ENCODE results near the gene SAMM50.

The SAMM50 gene

DNA sequence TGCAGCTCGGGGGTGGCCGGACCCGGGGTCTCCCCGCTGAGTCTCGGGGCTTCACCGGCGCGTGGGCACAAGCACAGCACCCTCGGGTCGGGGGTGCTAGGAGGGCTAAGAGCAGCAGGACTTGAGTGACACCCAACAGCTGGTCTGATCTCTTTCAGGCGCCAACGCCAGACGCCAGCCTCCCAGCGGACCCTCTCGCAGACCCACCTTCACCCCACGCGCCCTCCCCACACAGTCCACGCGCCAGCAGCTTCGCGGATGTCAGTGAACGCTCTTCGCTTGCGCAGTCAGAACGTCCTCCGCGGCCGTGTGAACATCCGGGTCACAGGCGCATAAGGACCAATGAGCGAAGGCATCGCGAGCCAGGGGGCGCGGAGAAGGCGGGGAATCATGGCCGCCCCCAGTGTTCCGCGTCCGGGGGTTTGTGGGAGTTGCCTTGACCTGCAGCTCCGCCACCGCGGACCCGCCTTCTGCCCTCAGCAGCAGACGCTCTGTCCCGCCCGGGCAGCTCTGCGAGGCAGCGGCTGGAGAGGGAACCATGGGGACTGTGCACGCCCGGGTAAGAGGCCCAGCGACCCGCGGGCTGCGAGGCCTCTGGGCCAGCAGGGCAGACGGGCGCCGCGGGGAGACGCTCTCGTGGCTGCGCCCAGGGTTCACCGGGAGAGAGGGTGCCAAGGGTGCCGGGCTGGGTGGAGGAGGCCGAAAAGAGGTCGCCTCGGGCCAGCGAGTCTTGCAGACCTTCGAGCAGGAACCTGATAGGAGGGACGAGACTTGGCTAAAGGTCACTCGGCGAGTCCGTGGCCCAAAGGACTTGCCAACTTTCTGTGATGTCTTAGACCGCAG, at the start of gene SAMM50:
Gene SAMM50 (plus strand): TSS at position 403 of the 843 bp plus-strand sequence. CDS start 136 bp downstream, at position 539.
- H3K9me3 Mint-ChIP-seq = no peaks in the 10 kb centered on the region
- ATAC-seq (peak; percentile 97), DNase-seq (peak; percentile 92)
- peaks cover 2% of the 10 kb centered on the region for H3K36me3 Mint-ChIP-seq (ENCODE audit: low read depth)
- H3K27ac Mint-ChIP-seq = peak within 1 kb of the TSS; percentile 82
- no peaks in the 10 kb centered on the region for H3K27me3 Mint-ChIP-seq
- H3K4me1 Mint-ChIP-seq = peaks cover 33% of the 10 kb centered on the region
- peak within 1 kb of the TSS; percentile 94 for H3K4me3 Mint-ChIP-seq

DNA sequence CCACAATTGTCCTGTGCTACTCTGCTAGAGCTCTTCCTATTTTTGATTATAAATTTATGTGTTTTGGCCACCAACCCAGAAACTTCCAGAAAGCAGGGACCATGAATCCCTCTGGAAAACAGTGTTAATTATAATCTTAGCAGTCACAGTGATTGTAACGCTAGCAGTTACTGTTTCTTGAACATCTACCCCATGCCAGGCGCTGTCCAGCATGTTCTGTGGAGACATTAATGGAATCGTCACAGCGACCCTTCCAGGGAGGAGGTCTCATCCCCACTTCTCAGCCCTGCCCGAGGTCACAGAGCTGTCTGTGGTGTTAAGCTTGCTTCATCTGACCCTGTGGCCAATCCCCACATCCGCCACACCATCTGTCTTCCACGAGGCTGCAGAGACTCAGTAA, 49.6 kb upstream of the SAMM50 start:
- H3K27me3 Mint-ChIP-seq = peaks cover 25% of the 10 kb centered on the region
- H3K27ac Mint-ChIP-seq = no peak overlapping the region
- no peaks in the 10 kb centered on the region for H3K4me1 Mint-ChIP-seq

DNA sequence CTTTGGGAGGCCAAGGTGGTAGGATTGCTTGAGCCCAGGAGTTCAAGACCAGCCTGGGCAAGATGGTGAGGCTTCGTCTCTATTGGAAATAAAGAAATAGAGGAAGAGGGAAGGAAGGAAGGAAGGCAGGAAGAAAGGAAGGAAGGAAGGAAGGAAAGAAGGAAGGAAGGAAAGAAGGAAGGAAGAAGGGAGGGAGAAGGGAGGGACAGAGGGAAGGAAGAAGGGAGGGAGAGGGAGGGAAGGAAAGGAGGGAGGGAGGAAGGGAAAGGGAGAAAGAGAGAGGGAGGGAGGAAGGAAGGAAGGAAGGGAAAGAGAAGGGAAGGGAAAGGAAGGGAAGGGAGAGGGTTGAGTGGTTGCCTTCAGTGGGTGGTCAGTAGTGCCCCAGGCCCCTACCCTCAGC, 45.5 kb upstream of the SAMM50 start:
- DNase-seq (no peak), ATAC-seq (no peak)
- H3K9me3 Mint-ChIP-seq = no peaks in the 10 kb centered on the region
- no peak overlapping the region for H3K4me3 Mint-ChIP-seq
- no peaks in the 10 kb centered on the region for H3K4me1 Mint-ChIP-seq
- peaks cover 19% of the 10 kb centered on the region for H3K27me3 Mint-ChIP-seq
- H3K36me3 Mint-ChIP-seq (ENCODE audit: low read depth) = no peaks in the 10 kb centered on the region
- no peak overlapping the region for H3K27ac Mint-ChIP-seq

More for the DNA sequence above, 49.6 kb upstream of the SAMM50 start:
- H3K36me3 Mint-ChIP-seq (ENCODE audit: low read depth) = no peaks in the 10 kb centered on the region
- DNase-seq = no peak
- no peak overlapping the region for H3K4me3 Mint-ChIP-seq
- ATAC-seq = no peak
- no peaks in the 10 kb centered on the region for H3K9me3 Mint-ChIP-seq

DNA sequence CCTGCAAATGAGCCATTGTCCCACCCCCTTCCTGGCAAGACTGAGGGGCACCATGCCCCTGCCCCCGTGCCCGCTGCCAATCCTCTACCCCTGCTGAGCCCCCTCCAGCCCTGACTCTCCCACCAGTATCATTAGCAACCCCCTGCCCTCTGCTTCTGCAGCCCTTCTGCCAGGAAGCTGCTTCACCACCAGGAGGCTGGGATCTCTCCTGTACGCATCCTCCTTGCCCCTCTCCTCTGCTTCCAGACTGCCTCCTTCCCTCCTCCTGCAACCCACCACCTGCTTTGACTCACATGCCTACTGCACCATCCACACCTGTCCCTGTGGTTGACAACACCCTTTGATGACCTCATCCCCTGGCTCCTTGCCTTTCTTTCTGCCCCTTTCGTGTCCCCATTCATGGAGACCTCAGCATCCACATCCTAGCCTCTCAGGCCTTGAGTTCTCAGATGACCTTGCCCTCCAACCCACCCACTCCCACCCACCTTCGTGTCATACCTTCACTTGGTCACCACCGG, 45.0 kb upstream of the SAMM50 start:
- no peak overlapping the region for H3K4me3 Mint-ChIP-seq
- H3K27me3 Mint-ChIP-seq = peaks cover 19% of the 10 kb centered on the region
- no peak overlapping the region for H3K27ac Mint-ChIP-seq
- no peaks in the 10 kb centered on the region for H3K9me3 Mint-ChIP-seq
- ATAC-seq (no peak), DNase-seq (no peak)
- no peaks in the 10 kb centered on the region for H3K4me1 Mint-ChIP-seq
- H3K36me3 Mint-ChIP-seq (ENCODE audit: low read depth) = no peaks in the 10 kb centered on the region

DNA sequence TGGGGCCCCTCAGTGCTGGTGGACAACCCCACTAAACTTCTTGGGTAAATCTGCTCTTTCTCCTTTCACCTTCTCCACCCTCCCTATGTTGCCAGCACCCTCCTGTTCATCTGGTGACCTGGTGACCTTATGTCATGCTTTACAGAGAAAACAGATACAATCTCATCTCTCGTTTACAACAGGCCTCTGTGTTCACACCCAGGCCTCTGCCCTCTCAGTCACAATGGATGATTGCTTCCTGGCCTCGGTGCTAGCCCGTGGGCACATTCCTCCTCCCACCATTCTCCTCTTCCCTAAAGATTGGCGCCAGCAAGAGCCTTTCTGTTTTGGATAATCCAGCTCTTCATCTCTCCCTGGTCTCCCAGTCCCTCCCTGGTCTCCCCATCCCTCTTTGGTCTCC, 43.9 kb upstream of the SAMM50 start:
- Mint-ChIP-seq H3K27ac (no peak overlapping the region), H3K36me3 (ENCODE audit: low read depth) (no peaks in the 10 kb centered on the region), H3K9me3 (no peaks in the 10 kb centered on the region), H3K4me1 (no peaks in the 10 kb centered on the region), H3K27me3 (peaks cover 17% of the 10 kb centered on the region), H3K4me3 (no peak overlapping the region)
- ATAC-seq (no peak), DNase-seq (no peak)

DNA sequence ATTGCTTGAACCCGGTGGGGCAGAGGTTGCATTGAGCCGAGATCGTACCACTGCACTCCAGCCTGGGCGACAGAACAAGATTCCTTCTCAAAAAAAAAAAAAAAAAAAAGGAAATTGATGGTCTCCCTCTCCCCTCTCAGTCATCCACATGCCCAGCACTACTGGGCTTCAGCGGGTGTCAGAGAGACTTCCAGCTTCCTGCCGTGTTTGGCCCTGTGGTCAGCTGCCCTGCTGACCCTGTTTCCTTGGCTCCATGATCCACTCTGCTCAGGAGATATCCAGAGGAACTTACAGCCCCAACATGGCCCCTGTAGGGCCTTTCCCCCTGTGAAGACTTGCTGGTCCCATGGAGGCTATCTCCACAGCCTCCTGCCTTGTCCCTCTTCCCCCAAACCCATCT, 37.7 kb upstream of the SAMM50 start:
- H3K36me3 Mint-ChIP-seq (ENCODE audit: low read depth) = no peaks in the 10 kb centered on the region
- no peak overlapping the region for H3K4me3 Mint-ChIP-seq
- no peaks in the 10 kb centered on the region for H3K4me1 Mint-ChIP-seq
- ATAC-seq (no peak), DNase-seq (no peak)
- no peaks in the 10 kb centered on the region for H3K9me3 Mint-ChIP-seq
- H3K27ac Mint-ChIP-seq = no peak overlapping the region
- peaks cover 17% of the 10 kb centered on the region for H3K27me3 Mint-ChIP-seq

DNA sequence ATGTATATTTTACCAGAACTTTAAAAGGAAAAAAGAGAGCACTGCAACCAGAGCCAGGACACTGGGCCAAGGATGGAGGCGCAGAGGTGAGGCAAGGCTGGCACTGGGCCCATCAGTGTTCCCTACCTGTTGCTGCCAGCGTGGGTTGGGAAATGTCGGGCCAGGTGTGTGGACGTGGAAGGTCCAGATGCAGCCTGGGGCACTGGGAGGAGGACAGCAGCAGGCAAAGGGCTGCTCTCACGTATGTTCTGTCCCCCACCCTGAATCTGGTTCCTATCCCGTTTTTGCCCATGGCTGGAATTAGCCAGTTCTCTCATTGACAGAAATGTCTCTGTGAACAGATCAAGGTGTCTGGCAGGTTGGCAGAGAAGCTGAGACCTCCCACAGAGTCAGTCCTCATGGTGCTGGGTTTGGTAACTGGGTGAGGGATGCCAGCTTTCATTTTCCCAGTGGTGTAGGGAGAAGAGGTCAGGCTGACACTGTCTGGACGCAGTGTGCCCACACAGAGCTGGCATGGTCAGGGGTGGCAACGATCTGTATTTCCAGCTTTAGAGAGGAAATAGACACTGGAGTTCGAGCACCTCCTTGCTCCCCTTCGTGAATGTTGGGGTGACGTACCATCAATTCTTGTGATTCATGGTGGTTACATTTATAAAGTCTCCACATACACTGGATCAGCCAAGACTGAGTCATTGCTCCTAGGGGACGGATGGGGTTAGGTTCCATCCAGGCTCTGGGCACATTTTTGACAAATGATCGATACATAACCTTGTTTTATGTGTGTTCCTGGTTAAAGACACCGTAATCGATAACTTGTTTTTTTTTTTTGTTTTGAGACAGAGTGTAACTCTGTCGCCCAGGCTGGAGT, 35.9 kb upstream of the SAMM50 start:
- ATAC-seq = no peak
- H3K9me3 Mint-ChIP-seq = no peaks in the 10 kb centered on the region
- H3K27ac Mint-ChIP-seq = no peak overlapping the region
- peaks cover 3% of the 10 kb centered on the region for H3K4me1 Mint-ChIP-seq
- no peaks in the 10 kb centered on the region for H3K36me3 Mint-ChIP-seq (ENCODE audit: low read depth)
- H3K4me3 Mint-ChIP-seq = no peak overlapping the region
- peaks cover 19% of the 10 kb centered on the region for H3K27me3 Mint-ChIP-seq
- DNase-seq = no peak

DNA sequence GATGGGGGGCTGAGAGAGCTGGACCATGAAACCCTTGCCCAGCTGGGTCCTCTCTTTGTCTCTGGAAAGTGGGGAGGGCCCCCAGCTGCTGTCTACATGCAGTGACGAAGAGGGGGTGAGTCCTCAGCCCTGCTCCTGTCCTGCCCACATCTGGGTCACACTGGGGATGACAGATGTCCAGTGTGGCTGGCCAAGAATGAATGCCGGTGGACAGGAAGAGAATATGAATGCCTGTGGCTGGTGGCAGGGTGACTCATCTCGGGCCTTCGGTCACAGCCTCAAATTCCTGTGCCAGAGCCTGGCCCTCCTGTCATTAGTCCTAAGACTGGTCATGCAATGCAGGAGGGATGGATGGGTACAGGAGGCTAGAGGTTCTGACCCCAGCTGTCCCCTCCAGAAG, 33.9 kb upstream of the SAMM50 start:
- peaks cover 25% of the 10 kb centered on the region for H3K27me3 Mint-ChIP-seq
- no peak overlapping the region for H3K27ac Mint-ChIP-seq
- H3K9me3 Mint-ChIP-seq = no peaks in the 10 kb centered on the region
- peaks cover 6% of the 10 kb centered on the region for H3K4me1 Mint-ChIP-seq
- H3K4me3 Mint-ChIP-seq = no peak overlapping the region
- H3K36me3 Mint-ChIP-seq (ENCODE audit: low read depth) = no peaks in the 10 kb centered on the region
- DNase-seq (no peak), ATAC-seq (no peak)

DNA sequence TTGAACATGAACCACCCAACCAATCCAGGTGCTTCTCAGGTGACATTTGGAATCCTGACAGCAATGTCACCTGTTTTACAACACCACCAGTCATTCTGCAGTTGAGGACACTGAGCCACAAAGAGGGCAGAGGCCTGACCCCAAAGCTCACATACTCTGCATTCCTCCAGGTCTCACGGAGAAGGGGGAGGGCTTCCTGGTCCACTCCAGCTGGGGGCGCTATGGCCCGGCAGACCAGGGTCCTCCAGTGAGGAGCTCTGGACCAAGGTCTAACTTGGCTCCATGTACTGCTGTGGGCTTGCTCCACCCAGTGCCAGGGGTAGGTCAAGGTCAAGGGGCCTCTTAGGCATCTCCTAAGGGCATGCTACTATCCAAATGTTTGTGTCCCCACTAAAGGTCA, 33.1 kb upstream of the SAMM50 start:
- DNase-seq (no peak), ATAC-seq (no peak)
- Mint-ChIP-seq H3K4me1 (peaks cover 6% of the 10 kb centered on the region), H3K9me3 (no peaks in the 10 kb centered on the region), H3K4me3 (no peak overlapping the region), H3K27ac (no peak overlapping the region), H3K36me3 (ENCODE audit: low read depth) (no peaks in the 10 kb centered on the region), H3K27me3 (peaks cover 21% of the 10 kb centered on the region)

DNA sequence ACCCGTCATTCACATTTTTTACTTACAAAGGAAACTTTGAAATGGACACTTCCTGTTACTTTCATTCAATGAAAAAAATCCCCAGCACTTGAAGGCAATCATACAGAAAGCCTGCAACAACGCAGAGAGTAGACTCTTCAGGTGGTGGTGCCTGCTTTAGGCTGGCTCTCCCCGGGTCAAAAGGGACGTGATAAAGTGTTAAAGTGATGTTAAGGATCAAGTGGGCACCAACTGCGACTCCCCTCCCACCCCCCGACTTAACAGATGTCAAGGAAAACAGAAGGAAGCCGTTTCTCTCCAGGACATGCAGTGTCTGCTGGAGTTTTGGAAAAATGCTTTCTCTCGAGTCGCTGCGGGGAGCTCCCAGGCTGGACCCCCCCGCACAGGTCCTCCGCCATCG, 32.1 kb upstream of the SAMM50 start:
- Mint-ChIP-seq H3K27ac (no peak overlapping the region), H3K9me3 (no peaks in the 10 kb centered on the region), H3K36me3 (ENCODE audit: low read depth) (no peaks in the 10 kb centered on the region), H3K4me3 (peak overlapping the region; percentile 74), H3K4me1 (peaks cover 6% of the 10 kb centered on the region), H3K27me3 (peaks cover 20% of the 10 kb centered on the region)
- ATAC-seq (no peak), DNase-seq (peak; percentile 9)

DNA sequence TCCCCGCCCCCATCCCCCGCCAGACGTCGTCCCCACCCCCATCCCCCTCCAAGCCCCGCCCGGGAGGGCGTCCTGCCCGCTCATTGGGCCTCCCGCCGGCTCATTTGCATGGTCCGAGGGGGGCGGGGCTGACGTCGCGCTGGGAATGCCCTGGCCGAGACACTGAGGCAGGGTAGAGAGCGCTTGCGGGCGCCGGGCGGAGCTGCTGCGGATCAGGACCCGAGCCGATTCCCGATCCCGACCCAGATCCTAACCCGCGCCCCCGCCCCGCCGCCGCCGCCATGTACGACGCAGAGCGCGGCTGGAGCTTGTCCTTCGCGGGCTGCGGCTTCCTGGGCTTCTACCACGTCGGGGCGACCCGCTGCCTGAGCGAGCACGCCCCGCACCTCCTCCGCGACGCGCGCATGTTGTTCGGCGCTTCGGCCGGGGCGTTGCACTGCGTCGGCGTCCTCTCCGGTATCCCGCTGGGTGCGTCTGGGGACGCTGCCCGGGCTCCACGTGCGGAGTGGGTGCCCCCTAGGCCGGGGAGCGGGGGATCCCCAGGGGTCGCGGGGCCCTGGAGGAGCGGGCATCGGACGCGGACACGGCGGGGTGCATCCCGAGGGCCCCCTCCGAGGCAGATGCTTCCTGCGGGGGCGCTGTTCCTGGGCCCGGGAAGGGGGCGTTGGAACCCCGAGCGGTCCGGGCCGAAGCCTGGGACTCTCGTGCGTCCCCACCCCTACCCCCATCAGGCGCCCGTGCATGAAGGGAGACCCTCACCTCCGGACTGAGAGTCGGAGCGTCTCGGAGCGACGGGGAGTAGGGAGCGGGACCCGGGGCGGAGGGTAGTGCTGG, 31.4 kb upstream of the SAMM50 start, which contains the start of gene PNPLA3:
Gene PNPLA3 (plus strand): TSS at position 175 of the 834 bp plus-strand sequence. CDS start 107 bp downstream, at position 282.
- Mint-ChIP-seq H3K9me3 (no peaks in the 10 kb centered on the region), H3K4me1 (peaks cover 6% of the 10 kb centered on the region), H3K36me3 (ENCODE audit: low read depth) (no peaks in the 10 kb centered on the region), H3K4me3 (peak within 1 kb of the TSS; percentile 74), H3K27me3 (peaks cover 23% of the 10 kb centered on the region), H3K27ac (no peak within 1 kb of the TSS)
- DNase-seq (peak; percentile 85), ATAC-seq (peak; percentile 79)

DNA sequence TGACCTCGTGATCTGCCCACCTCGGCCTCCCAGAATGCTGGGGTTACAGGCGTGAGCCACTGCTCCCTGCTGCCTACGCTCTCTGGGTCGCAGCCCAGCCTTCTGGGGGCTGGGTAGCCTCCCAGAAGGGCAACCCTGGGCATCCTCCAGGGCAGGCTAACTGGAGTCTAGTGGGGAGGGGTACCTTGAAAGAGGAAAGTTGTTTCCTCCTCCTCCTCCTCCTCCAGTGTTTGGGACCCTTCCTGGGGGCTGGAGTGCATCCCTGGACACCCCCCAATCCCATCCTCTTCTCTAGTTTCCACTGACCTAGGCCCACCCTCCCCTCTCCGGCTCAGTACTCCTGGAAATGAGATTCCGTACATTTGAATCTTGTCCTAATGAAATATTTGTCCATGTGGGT, 30.4 kb upstream of the SAMM50 start:
- no peak overlapping the region for H3K27ac Mint-ChIP-seq
- H3K4me1 Mint-ChIP-seq = peaks cover 6% of the 10 kb centered on the region
- no peaks in the 10 kb centered on the region for H3K36me3 Mint-ChIP-seq (ENCODE audit: low read depth)
- ATAC-seq (no peak), DNase-seq (no peak)
- peaks cover 17% of the 10 kb centered on the region for H3K27me3 Mint-ChIP-seq
- H3K4me3 Mint-ChIP-seq = peak overlapping the region; percentile 26
- H3K9me3 Mint-ChIP-seq = no peaks in the 10 kb centered on the region

DNA sequence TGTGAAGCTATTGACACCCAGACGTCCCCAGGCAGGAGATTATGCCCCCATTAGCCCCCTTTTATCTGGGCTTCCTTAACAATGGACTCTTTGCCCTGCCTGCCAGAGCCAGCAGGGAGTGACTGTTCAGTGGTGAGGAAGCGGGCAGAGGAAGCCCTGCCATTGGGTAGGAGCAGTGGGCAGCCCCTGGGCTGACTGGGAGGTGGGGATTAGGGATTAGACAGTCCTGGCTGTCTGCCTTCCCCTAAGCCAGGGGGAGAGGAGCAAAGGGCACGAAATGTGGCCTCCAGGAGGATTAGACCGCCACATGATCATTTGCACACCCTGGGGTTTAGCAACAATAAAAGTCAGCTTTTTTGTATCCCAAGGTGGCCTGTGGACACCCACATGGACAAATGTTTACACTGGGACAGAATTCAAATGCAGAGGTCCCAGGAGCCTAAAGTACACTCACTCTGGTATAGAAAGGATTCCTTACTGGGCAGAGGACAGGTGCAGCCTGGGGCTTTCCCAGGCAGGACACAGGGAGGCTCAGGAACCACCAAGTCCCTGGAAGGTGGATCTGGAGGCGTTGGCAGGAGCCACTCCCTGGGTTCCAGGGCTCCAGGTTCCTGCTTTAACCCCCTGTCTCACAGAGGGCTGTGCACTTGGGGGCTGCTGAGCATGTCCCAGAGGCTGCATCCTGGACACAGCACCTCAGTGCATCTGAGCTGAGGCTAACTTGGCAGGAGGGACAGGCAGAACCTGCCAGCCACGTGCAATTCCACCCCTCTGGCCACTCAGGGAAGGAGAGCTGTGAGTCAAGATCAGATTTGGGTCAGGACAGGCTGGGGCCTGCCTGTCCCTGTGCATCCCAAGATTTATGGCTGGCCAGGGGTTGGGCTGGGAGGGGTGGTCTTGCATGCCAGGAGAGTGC, 29.6 kb upstream of the SAMM50 start:
- no peak for ATAC-seq
- no peak overlapping the region for H3K4me3 Mint-ChIP-seq
- H3K27me3 Mint-ChIP-seq = peaks cover 17% of the 10 kb centered on the region
- no peaks in the 10 kb centered on the region for H3K36me3 Mint-ChIP-seq (ENCODE audit: low read depth)
- H3K4me1 Mint-ChIP-seq = peaks cover 6% of the 10 kb centered on the region
- no peak overlapping the region for H3K27ac Mint-ChIP-seq
- H3K9me3 Mint-ChIP-seq = no peaks in the 10 kb centered on the region
- no peak for DNase-seq
